HEK293 (cell line): ENCODE measurements around the gene MED4.

Experiments
- BCL11A ChIP-seq: fragments of 450-650 bp; formaldehyde crosslinking; IDR thresholded peaks from 2 replicates; pipeline ENCODE4 v1.5.1; 2016; ENCODE audit warnings: low read depth, missing biosample characterization, missing genetic modification characterization
- HOXD13 ChIP-seq: sonication (generic); formaldehyde crosslinking; IDR thresholded peaks from 2 replicates; pipeline ENCODE4 v1.8.0; 2022; ENCODE audit warnings: missing genetic modification reagents, borderline replicate concordance
- IKZF3 ChIP-seq: fragments of 450-650 bp; IDR thresholded peaks from 2 replicates; pipeline ENCODE4 v1.5.0; 2018; ENCODE audit warnings: missing biosample characterization, mild to moderate bottlenecking, missing genetic modification characterization, moderate library complexity
- OSR2 ChIP-seq: fragments of 450-650 bp; formaldehyde crosslinking; IDR thresholded peaks from 2 replicates; pipeline ENCODE4 v1.5.1; 2016; ENCODE audit warnings: missing biosample characterization, missing genetic modification characterization
- ZBTB8A ChIP-seq: fragments of 450-650 bp; formaldehyde crosslinking; IDR thresholded peaks from 2 replicates; pipeline ENCODE4 v1.5.1; 2016; ENCODE audit warnings: missing biosample characterization, missing genetic modification characterization
- ZFP3 ChIP-seq: fragments of 450-650 bp; formaldehyde crosslinking; IDR thresholded peaks from 2 replicates; pipeline ENCODE4 v1.5.1; 2016; ENCODE audit warnings: low read depth, missing biosample characterization, missing genetic modification characterization
- ZFP37 ChIP-seq: fragments of 450-650 bp; formaldehyde crosslinking; IDR thresholded peaks from 2 replicates; pipeline ENCODE4 v1.5.1; 2016; ENCODE audit warnings: missing biosample characterization, missing genetic modification characterization
- ZNF157 ChIP-seq: fragments of 450-650 bp; formaldehyde crosslinking; IDR thresholded peaks from 2 replicates; pipeline ENCODE4 v1.5.1; 2016; ENCODE audit warnings: missing biosample characterization, missing genetic modification characterization
- ZNF184 ChIP-seq: fragments of 450-650 bp; IDR thresholded peaks from 2 replicates; pipeline ENCODE4 v1.5.1; 2018; ENCODE audit warnings: missing biosample characterization, mild to moderate bottlenecking, missing genetic modification characterization
- ZNF19 ChIP-seq: fragments of 450-650 bp; formaldehyde crosslinking; IDR thresholded peaks from 2 replicates; pipeline ENCODE4; 2016; ENCODE audit warnings: missing biosample characterization, missing genetic modification characterization, low read depth
- ZNF248 ChIP-seq: fragments of 450-650 bp; formaldehyde crosslinking; IDR thresholded peaks from 2 replicates; pipeline ENCODE4 v1.5.1; 2017; ENCODE audit warnings: missing biosample characterization, missing genetic modification characterization
- ZNF274 ChIP-seq, 2 experiments: fragments of 200-500 bp in 1 of 2; fragments of 450-650 bp in 1 of 2; sonication (Bioruptor generic) in 1 of 2; formaldehyde crosslinking in 1 of 2; IDR thresholded peaks; 2 replicates each; pipeline versions ENCODE4 v1.5.1 to v1.6.1; 2014 to 2016; ENCODE audit warnings: borderline replicate concordance in 1 of 2, inconsistent platforms in 1 of 2, low read length in 1 of 2, missing biosample characterization in 1 of 2, missing genetic modification characterization in 1 of 2
- ZNF292 ChIP-seq: fragments of 450-650 bp; formaldehyde crosslinking; IDR thresholded peaks from 2 replicates; pipeline ENCODE4 v1.5.1; 2016; ENCODE audit warnings: low read depth, missing biosample characterization, missing genetic modification characterization, borderline replicate concordance
- ZNF311 ChIP-seq: fragments of 450-650 bp; formaldehyde crosslinking; IDR thresholded peaks from 2 replicates; pipeline ENCODE4 v1.5.1; 2017; ENCODE audit warnings: missing biosample characterization, missing genetic modification characterization, borderline replicate concordance
- ZNF404 ChIP-seq: fragments of 450-650 bp; formaldehyde crosslinking; IDR thresholded peaks from 2 replicates; pipeline ENCODE4 v1.5.1; 2017; ENCODE audit warnings: missing biosample characterization, missing genetic modification characterization
- ZNF416 ChIP-seq: fragments of 450-650 bp; formaldehyde crosslinking; IDR thresholded peaks from 2 replicates; pipeline ENCODE4 v1.5.1; 2016; ENCODE audit warnings: missing biosample characterization, missing genetic modification characterization
- ZNF510 ChIP-seq: fragments of 450-650 bp; formaldehyde crosslinking; IDR thresholded peaks from 2 replicates; pipeline ENCODE4 v1.5.1; 2018; ENCODE audit warnings: mild to moderate bottlenecking, missing genetic modification characterization, missing biosample characterization; ENCODE audit not compliant: insufficient replicate concordance
- ZNF621 ChIP-seq: fragments of 450-650 bp; formaldehyde crosslinking; IDR thresholded peaks from 2 replicates; pipeline ENCODE4 v1.5.1; 2017; ENCODE audit warnings: missing biosample characterization, missing genetic modification characterization
- ZNF626 ChIP-seq: fragments of 450-650 bp; sonication (Bioruptor Pico); formaldehyde crosslinking; IDR thresholded peaks from 2 replicates; pipeline ENCODE4 v1.5.1; 2018; ENCODE audit warnings: missing biosample characterization, missing genetic modification characterization, inconsistent platforms
- ZNF776 ChIP-seq: fragments of 450-650 bp; formaldehyde crosslinking; IDR thresholded peaks from 2 replicates; pipeline ENCODE4 v1.5.0; 2017; ENCODE audit warnings: missing biosample characterization, missing genetic modification characterization, borderline replicate concordance
- ZNF830 ChIP-seq: fragments of 450-650 bp; IDR thresholded peaks from 2 replicates; pipeline ENCODE4 v1.5.0; 2018; ENCODE audit warnings: missing biosample characterization, missing genetic modification characterization, low read depth, mild to moderate bottlenecking, moderate library complexity
- ZSCAN16 ChIP-seq: fragments of 450-650 bp; formaldehyde crosslinking; IDR thresholded peaks from 2 replicates; pipeline ENCODE4 v1.5.1; 2016; ENCODE audit warnings: missing biosample characterization, missing genetic modification characterization
- TF ChIP-seq, protein P1 (sequence below): IDR thresholded peaks from 2 replicates; pipeline ENCODE4 v1.6.1; 2011; ENCODE audit warnings: mild to moderate bottlenecking, low read depth, low read length, borderline replicate concordance
- TF ChIP-seq, protein P2 (sequence below): fragments of 450-650 bp; formaldehyde crosslinking; IDR thresholded peaks from 2 replicates; pipeline ENCODE4 v1.5.1; 2017; ENCODE audit warnings: missing biosample characterization, missing genetic modification characterization
- TF ChIP-seq, protein P3 (sequence below): fragments of 450-650 bp; formaldehyde crosslinking; IDR thresholded peaks from 2 replicates; pipeline ENCODE4 v1.5.1; 2017; ENCODE audit warnings: missing biosample characterization, missing genetic modification characterization
- TF ChIP-seq, protein P4 (sequence below): fragments of 450-650 bp; formaldehyde crosslinking; IDR thresholded peaks from 2 replicates; pipeline ENCODE4 v1.5.1; 2016; ENCODE audit warnings: missing biosample characterization, missing genetic modification characterization
- TF ChIP-seq, protein P5 (sequence below): fragments of 450-650 bp; formaldehyde crosslinking; IDR thresholded peaks from 2 replicates; pipeline ENCODE4 v1.5.1; 2016; ENCODE audit warnings: missing biosample characterization, missing genetic modification characterization
- TF ChIP-seq, protein P6 (sequence below): fragments of 450-650 bp; formaldehyde crosslinking; IDR thresholded peaks from 2 replicates; pipeline ENCODE4 v1.5.1; 2017; ENCODE audit warnings: missing biosample characterization, missing genetic modification characterization

The MED4 gene

DNA sequence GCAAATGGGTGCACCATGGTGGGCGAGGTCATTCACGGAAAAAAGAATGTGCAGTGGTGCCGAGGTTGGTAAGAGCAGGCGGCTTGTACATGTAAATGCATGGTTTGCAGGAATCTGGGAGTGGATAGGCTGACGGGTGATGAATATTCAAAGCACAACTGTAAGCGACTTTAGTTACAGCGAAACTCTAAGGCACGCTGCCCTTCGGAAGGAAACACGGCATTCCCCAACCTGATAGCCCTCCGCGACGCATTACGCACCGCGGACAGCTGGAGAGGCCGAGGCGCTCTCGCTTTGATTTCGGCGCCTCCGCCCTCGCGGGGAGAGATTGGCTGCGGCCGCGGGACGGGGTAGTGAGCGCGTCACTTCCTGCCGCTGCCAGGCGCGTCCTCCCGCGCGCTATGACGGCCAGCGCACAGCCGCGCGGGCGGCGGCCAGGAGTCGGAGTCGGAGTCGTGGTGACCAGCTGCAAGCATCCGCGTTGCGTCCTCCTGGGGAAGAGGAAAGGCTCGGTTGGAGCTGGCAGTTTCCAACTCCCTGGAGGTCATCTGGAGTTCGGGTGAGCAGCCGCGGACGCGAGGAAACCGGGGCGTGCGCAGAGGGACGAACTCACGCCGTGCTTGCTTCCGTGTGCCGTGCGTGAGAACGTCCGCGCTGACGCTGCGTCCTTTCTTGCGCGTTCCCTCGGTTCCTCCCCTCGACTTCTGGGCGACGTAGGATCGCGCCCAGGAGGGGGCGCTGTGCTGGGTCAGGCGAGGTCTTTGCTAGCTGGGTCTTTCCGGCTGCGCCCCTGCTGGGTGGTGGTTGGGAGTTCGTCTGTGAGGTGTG, 57.3 kb downstream of the MED4 start, which contains the start of gene NUDT15 (continued):
- TF ChIP-seq ZFP37 (peak; percentile 98), ZNF311 (tag by site-specific recombination) (no peak), OSR2 (tag by site-specific recombination) (0 out of 2 replicates have a peak, but pooled peaks have one; percentile 12), ZNF416 (tag by site-specific recombination) (no peak), BCL11A (tag by site-specific recombination) (0 out of 2 replicates have a peak, but pooled peaks have one; percentile 35), ZNF830 (tag by site-specific recombination) (no peak), ZNF184 (tag by site-specific recombination) (no peak), ZNF626 (tag by site-specific recombination) (no peak), ZBTB8A (tag by site-specific recombination) (peak; percentile 66), ZNF621 (tag by site-specific recombination) (no peak), ZNF510 (tag by site-specific recombination) (no peak), ZFP3 (tag by site-specific recombination) (no peak), ZNF274 (IDR thresholded peaks at IDR 0.05; ENCODE audit: low read length) (no peak), ZNF274 (tag by site-specific recombination; IDR thresholded peaks at IDR 0.05; ENCODE audit: borderline replicate concordance) (no peak), HOXD13 (CRISPR knock-in tag) (no peak), IKZF3 (tag by site-specific recombination) (peak; percentile 74), ZNF19 (no peak), ZNF292 (tag by site-specific recombination) (no peak), ZNF248 (no peak), ZNF157 (tag by site-specific recombination) (no peak), ZNF776 (no peak), ZNF404 (no peak), ZSCAN16 (tag by site-specific recombination) (no peak)
- TF ChIP-seq, protein P1, sequence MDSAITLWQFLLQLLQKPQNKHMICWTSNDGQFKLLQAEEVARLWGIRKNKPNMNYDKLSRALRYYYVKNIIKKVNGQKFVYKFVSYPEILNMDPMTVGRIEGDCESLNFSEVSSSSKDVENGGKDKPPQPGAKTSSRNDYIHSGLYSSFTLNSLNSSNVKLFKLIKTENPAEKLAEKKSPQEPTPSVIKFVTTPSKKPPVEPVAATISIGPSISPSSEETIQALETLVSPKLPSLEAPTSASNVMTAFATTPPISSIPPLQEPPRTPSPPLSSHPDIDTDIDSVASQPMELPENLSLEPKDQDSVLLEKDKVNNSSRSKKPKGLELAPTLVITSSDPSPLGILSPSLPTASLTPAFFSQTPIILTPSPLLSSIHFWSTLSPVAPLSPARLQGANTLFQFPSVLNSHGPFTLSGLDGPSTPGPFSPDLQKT = no peak
- TF ChIP-seq, protein P2, sequence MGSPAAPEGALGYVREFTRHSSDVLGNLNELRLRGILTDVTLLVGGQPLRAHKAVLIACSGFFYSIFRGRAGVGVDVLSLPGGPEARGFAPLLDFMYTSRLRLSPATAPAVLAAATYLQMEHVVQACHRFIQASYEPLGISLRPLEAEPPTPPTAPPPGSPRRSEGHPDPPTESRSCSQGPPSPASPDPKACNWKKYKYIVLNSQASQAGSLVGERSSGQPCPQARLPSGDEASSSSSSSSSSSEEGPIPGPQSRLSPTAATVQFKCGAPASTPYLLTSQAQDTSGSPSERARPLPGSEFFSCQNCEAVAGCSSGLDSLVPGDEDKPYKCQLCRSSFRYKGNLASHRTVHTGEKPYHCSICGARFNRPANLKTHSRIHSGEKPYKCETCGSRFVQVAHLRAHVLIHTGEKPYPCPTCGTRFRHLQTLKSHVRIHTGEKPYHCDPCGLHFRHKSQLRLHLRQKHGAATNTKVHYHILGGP (tag by site-specific recombination) = no peak
- TF ChIP-seq, protein P3, sequence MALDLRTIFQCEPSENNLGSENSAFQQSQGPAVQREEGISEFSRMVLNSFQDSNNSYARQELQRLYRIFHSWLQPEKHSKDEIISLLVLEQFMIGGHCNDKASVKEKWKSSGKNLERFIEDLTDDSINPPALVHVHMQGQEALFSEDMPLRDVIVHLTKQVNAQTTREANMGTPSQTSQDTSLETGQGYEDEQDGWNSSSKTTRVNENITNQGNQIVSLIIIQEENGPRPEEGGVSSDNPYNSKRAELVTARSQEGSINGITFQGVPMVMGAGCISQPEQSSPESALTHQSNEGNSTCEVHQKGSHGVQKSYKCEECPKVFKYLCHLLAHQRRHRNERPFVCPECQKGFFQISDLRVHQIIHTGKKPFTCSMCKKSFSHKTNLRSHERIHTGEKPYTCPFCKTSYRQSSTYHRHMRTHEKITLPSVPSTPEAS (tag by site-specific recombination) = peak; percentile 42; the same call in 1 of the 2 replicates
- TF ChIP-seq, protein P4, sequence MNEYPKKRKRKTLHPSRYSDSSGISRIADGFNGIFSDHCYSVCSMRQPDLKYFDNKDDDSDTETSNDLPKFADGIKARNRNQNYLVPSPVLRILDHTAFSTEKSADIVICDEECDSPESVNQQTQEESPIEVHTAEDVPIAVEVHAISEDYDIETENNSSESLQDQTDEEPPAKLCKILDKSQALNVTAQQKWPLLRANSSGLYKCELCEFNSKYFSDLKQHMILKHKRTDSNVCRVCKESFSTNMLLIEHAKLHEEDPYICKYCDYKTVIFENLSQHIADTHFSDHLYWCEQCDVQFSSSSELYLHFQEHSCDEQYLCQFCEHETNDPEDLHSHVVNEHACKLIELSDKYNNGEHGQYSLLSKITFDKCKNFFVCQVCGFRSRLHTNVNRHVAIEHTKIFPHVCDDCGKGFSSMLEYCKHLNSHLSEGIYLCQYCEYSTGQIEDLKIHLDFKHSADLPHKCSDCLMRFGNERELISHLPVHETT (tag by site-specific recombination) = peak; percentile 18; the same call in 1 of the 2 replicates
- TF ChIP-seq, protein P5, sequence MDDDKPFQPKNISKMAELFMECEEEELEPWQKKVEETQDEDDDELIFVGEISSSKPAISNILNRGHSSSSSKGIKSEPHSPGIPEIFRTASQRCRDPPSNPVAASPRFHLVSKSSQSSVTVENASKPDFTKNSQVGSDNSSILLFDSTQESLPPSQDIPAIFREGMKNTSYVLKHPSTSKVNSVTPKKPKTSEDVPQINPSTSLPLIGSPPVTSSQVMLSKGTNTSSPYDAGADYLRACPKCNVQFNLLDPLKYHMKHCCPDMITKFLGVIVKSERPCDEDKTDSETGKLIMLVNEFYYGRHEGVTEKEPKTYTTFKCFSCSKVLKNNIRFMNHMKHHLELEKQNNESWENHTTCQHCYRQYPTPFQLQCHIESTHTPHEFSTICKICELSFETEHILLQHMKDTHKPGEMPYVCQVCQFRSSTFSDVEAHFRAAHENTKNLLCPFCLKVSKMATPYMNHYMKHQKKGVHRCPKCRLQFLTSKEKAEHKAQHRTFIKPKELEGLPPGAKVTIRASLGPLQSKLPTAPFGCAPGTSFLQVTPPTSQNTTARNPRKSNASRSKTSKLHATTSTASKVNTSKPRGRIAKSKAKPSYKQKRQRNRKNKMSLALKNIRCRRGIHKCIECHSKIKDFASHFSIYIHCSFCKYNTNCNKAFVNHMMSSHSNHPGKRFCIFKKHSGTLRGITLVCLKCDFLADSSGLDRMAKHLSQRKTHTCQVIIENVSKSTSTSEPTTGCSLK (tag by site-specific recombination) = no peak
- TF ChIP-seq, protein P6, sequence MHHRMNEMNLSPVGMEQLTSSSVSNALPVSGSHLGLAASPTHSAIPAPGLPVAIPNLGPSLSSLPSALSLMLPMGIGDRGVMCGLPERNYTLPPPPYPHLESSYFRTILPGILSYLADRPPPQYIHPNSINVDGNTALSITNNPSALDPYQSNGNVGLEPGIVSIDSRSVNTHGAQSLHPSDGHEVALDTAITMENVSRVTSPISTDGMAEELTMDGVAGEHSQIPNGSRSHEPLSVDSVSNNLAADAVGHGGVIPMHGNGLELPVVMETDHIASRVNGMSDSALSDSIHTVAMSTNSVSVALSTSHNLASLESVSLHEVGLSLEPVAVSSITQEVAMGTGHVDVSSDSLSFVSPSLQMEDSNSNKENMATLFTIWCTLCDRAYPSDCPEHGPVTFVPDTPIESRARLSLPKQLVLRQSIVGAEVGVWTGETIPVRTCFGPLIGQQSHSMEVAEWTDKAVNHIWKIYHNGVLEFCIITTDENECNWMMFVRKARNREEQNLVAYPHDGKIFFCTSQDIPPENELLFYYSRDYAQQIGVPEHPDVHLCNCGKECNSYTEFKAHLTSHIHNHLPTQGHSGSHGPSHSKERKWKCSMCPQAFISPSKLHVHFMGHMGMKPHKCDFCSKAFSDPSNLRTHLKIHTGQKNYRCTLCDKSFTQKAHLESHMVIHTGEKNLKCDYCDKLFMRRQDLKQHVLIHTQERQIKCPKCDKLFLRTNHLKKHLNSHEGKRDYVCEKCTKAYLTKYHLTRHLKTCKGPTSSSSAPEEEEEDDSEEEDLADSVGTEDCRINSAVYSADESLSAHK (tag by site-specific recombination) = no peak; the same call in 1 of the 2 replicates
